ENCODE data around the gene HSPA1L. TPM values are rescaled to one million over a fixed set of nuclear protein-coding genes. Genes with fewer than 3 reads are reported as not detected.
A peak's percentile ranks its signal among the peaks of the same experiment; 100 is the strongest.

HSPA1L gene
- total RNA-seq, 1 donor from 2014 or later = 0.98 TPM

GRCh38 chr6:31765910-31766794 is 48.9 kb downstream of the HSPA1L start:
- Mint-ChIP-seq H3K4me3 (ENCODE audit: unreplicated experiment) (no peak overlapping the region), H3K36me3 (ENCODE audit: low read depth, unreplicated experiment) (peaks cover 11% of the 10 kb centered on the region), H3K4me1 (ENCODE audit: low read depth, unreplicated experiment) (peaks cover 6% of the 10 kb centered on the region), H3K9me3 (ENCODE audit: unreplicated experiment) (no peaks in the 10 kb centered on the region), H3K27me3 (ENCODE audit: low read depth, unreplicated experiment) (no peaks in the 10 kb centered on the region), H3K27ac (ENCODE audit: unreplicated experiment) (no peak overlapping the region)
- DNase-seq (ENCODE audit: low read depth) (no peak), FAIRE-seq (no peak)
- H3K4me1 ChIP-seq (ENCODE audit: insufficient read depth, low read length) = peaks cover 12% of the 10 kb centered on the region
- H3K9ac ChIP-seq (ENCODE audit: low read length) = peak overlapping the region; percentile 46
- H3K4me3 ChIP-seq (ENCODE audit: insufficient read depth, low read depth, low read length) = peak overlapping the region; percentile 13
- H3K36me3 ChIP-seq (ENCODE audit: insufficient read depth, low read length) = no peaks in the 10 kb centered on the region
- H3K4me2 ChIP-seq (ENCODE audit: low read length) = peak overlapping the region; percentile 84
- H3K9me3 ChIP-seq (ENCODE audit: insufficient read depth, low read depth, low read length) = no peaks in the 10 kb centered on the region
- H3K79me2 ChIP-seq (ENCODE audit: insufficient read depth, low read length) = no peaks in the 10 kb centered on the region
- TF ChIP-seq CTCF (IDR thresholded peaks at IDR 0.05; ENCODE audit: insufficient read depth, low read depth, low read length) (no peak), EZH2 (IDR thresholded peaks at IDR 0.05; ENCODE audit: insufficient read depth, low read length) (no peak)
- no peak overlapping the region for H3K27ac ChIP-seq (ENCODE audit: low read depth, low read length)
- H2AFZ ChIP-seq (ENCODE audit: low read depth, low read length) = peak overlapping the region; percentile 75
- no peaks in the 10 kb centered on the region for H4K20me1 ChIP-seq (ENCODE audit: insufficient read depth, low read length)
- no peaks in the 10 kb centered on the region for H3K27me3 ChIP-seq (ENCODE audit: insufficient read depth, low read length)

GRCh38 chr6:31765559-31765909 is 49.5 kb downstream of the HSPA1L start:
- H3K4me2 ChIP-seq (ENCODE audit: low read length) = no peak overlapping the region
- FAIRE-seq = no peak

More at GRCh38 chr6:31765559-31765909, 49.5 kb downstream of the HSPA1L start:
- Mint-ChIP-seq H3K36me3 (ENCODE audit: low read depth, unreplicated experiment) (peaks cover 17% of the 10 kb centered on the region), H3K4me3 (ENCODE audit: unreplicated experiment) (no peak overlapping the region), H3K4me1 (ENCODE audit: low read depth, unreplicated experiment) (peaks cover 6% of the 10 kb centered on the region), H3K27ac (ENCODE audit: unreplicated experiment) (no peak overlapping the region), H3K9me3 (ENCODE audit: unreplicated experiment) (no peaks in the 10 kb centered on the region), H3K27me3 (ENCODE audit: low read depth, unreplicated experiment) (peaks cover 2% of the 10 kb centered on the region)
- TF ChIP-seq CTCF (IDR thresholded peaks at IDR 0.05; ENCODE audit: insufficient read depth, low read depth, low read length) = no peak
- no peaks in the 10 kb centered on the region for H3K79me2 ChIP-seq (ENCODE audit: insufficient read depth, low read length)
- H3K9me3 ChIP-seq (ENCODE audit: insufficient read depth, low read depth, low read length) = no peaks in the 10 kb centered on the region
- H2AFZ ChIP-seq (ENCODE audit: low read depth, low read length) = no peak overlapping the region
- no peaks in the 10 kb centered on the region for H3K27me3 ChIP-seq (ENCODE audit: insufficient read depth, low read length)
- H3K4me3 ChIP-seq (ENCODE audit: insufficient read depth, low read depth, low read length) = no peak overlapping the region
- no peaks in the 10 kb centered on the region for H3K36me3 ChIP-seq (ENCODE audit: insufficient read depth, low read length)
- H4K20me1 ChIP-seq (ENCODE audit: insufficient read depth, low read length) = no peaks in the 10 kb centered on the region
- H3K4me1 ChIP-seq (ENCODE audit: insufficient read depth, low read length) = peaks cover 12% of the 10 kb centered on the region
- no peak for DNase-seq (ENCODE audit: low read depth)
- H3K9ac ChIP-seq (ENCODE audit: low read length) = no peak overlapping the region
- no peak overlapping the region for H3K27ac ChIP-seq (ENCODE audit: low read depth, low read length)

All from astrocyte (in vitro differentiated cells and primary cell).